Activated naive CD4-positive, alpha-beta T cell treated with Interleukin-2 at 50 U/mL for 16 hours (primary cell): ENCODE results near the gene PAPOLG.

Experiments used
- DNase-seq: peaks from one replicate; pipeline ENCODE4 v3.0.0-alpha.2; 2020

Gene PAPOLG

GRCh38 chr2:60756097-60757087, at the start of gene PAPOLG:
Gene PAPOLG (plus strand): TSS chr2:60756268. CDS start chr2:60756479, 211 bp downstream.
- peak; percentile 98 for DNase-seq

GRCh38 chr2:60707750-60708371, 48.2 kb upstream of the PAPOLG start:
- no peak for DNase-seq

- DNase-seq, result no peak
These were observed 47.3 kb upstream of the PAPOLG start for GRCh38 chr2:60708630-60709320.

- no peak for DNase-seq
These were observed 45.4 kb upstream of the PAPOLG start for GRCh38 chr2:60710707-60711106.

- no peak for DNase-seq
These were observed 40.5 kb upstream of the PAPOLG start for GRCh38 chr2:60715561-60715960.

GRCh38 chr2:60717691-60718090, 38.4 kb upstream of the PAPOLG start:
- no peak for DNase-seq

- DNase-seq, result no peak
These were observed 36.7 kb upstream of the PAPOLG start for GRCh38 chr2:60719331-60719730.

- DNase-seq, result no peak
These were observed 30.6 kb upstream of the PAPOLG start for GRCh38 chr2:60725466-60725865.

- DNase-seq, result no peak
These were observed 27.2 kb upstream of the PAPOLG start for GRCh38 chr2:60728855-60729254.

- DNase-seq, result peak; percentile 7
These were observed 20.4 kb upstream of the PAPOLG start for GRCh38 chr2:60735496-60736250.

GRCh38 chr2:60738679-60739078, 17.4 kb upstream of the PAPOLG start:
- DNase-seq, result no peak

- DNase-seq, result no peak
These were observed 16.9 kb upstream of the PAPOLG start for GRCh38 chr2:60739156-60739555.

GRCh38 chr2:60741576-60741975, 14.5 kb upstream of the PAPOLG start:
- DNase-seq, result no peak

GRCh38 chr2:60742419-60742818, 13.6 kb upstream of the PAPOLG start:
- DNase-seq, result no peak

- DNase-seq, result no peak
These were observed 10.7 kb upstream of the PAPOLG start for GRCh38 chr2:60745330-60745729.

- no peak for DNase-seq
These were observed 10.3 kb upstream of the PAPOLG start for GRCh38 chr2:60745761-60746160.

- DNase-seq, result no peak
These were observed 9.8 kb upstream of the PAPOLG start for GRCh38 chr2:60746318-60746717.

GRCh38 chr2:60759654-60760053, 3.6 kb downstream of the PAPOLG start:
- no peak for DNase-seq

- DNase-seq, result no peak
These were observed 8.9 kb downstream of the PAPOLG start for GRCh38 chr2:60764736-60765534.

GRCh38 chr2:60766283-60766682, 10.2 kb downstream of the PAPOLG start:
- no peak for DNase-seq

- no peak for DNase-seq
These were observed 15.4 kb downstream of the PAPOLG start for GRCh38 chr2:60771508-60771907.
